Measurements from ENCODE around the gene ENPP5. TPM values are rescaled to one million over a fixed set of nuclear protein-coding genes. Genes with fewer than 3 reads are reported as not detected.

ENPP5 gene
- total and polyA plus RNA-seq, 8 donors = 1.0 to 6.4 (median 2.3) TPM; not detected in 1

GRCh38 chr6:46189726-46190125 is 18.9 kb upstream of the ENPP5 start:
- H3K27me3 ChIP-seq = no peaks in the 10 kb centered on the region
- intact Hi-C loops (cut with DNase I; ENCODE audit: low total_unique reads) = no loop called here
- no peaks in the 10 kb centered on the region for H3K9me3 ChIP-seq
- WGBS, 5 donors = 91 to 97% (median 96%) methylated on average over 4 of the region's 4 CpGs
- peaks cover 0 to 11% (median 2%) of the 10 kb centered on the region in 4 donors for H3K4me1 ChIP-seq
- DNase-seq = no peak
- TF ChIP-seq POLR2AphosphoS5 (IDR thresholded peaks at IDR 0.05) (no peak), POLR2A (IDR thresholded peaks at IDR 0.05) (no peak), EP300 (IDR thresholded peaks at IDR 0.05) (no peak)
- TF ChIP-seq, protein P1, sequence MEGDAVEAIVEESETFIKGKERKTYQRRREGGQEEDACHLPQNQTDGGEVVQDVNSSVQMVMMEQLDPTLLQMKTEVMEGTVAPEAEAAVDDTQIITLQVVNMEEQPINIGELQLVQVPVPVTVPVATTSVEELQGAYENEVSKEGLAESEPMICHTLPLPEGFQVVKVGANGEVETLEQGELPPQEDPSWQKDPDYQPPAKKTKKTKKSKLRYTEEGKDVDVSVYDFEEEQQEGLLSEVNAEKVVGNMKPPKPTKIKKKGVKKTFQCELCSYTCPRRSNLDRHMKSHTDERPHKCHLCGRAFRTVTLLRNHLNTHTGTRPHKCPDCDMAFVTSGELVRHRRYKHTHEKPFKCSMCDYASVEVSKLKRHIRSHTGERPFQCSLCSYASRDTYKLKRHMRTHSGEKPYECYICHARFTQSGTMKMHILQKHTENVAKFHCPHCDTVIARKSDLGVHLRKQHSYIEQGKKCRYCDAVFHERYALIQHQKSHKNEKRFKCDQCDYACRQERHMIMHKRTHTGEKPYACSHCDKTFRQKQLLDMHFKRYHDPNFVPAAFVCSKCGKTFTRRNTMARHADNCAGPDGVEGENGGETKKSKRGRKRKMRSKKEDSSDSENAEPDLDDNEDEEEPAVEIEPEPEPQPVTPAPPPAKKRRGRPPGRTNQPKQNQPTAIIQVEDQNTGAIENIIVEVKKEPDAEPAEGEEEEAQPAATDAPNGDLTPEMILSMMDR (IDR thresholded peaks at IDR 0.05) = no peak
- H3K4me3 ChIP-seq = no peak overlapping the region
- no peak overlapping the region for H3K27ac ChIP-seq
- H3K36me3 ChIP-seq = no peaks in the 10 kb centered on the region

DNA sequence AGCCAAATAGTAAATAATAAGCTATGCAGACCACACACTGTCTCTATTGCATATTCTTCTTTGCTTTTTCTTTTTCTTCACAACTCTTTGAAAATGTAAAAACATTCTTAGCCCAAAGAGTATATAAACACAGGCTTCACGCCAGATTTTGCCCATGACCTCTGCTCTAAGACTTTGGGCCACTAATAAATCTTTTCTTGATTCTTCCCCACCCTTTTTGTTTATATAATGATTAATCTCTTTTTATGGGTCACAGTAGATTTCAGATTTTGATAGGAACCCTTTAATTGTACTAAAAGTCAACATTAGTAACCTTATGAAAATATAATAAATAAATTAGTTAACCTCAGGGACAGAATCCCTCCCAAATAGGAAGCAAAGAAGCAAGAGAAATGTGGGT is 15.8 kb upstream of the ENPP5 start:
- intact Hi-C loops (cut with DNase I; ENCODE audit: low total_unique reads) = no loop called here
- H3K9me3 ChIP-seq = no peaks in the 10 kb centered on the region
- 24 to 49% (median 36%) methylated on average over 1 of the region's 1 CpG for WGBS, 5 donors
- H3K27ac ChIP-seq = no peak overlapping the region
- no peaks in the 10 kb centered on the region for H3K36me3 ChIP-seq
- no peaks in the 10 kb centered on the region for H3K27me3 ChIP-seq
- no peak overlapping the region for H3K4me3 ChIP-seq
- H3K4me1 ChIP-seq = peaks cover 0 to 11% (median 5%) of the 10 kb centered on the region in 4 donors
- no peak for TF ChIP-seq EP300 (IDR thresholded peaks at IDR 0.05)
- TF ChIP-seq, protein P1 (IDR thresholded peaks at IDR 0.05) = no peak
- TF ChIP-seq POLR2A (IDR thresholded peaks at IDR 0.05) = no peak
- TF ChIP-seq POLR2AphosphoS5 (IDR thresholded peaks at IDR 0.05) = no peak
- DNase-seq = no peak

GRCh38 chr6:46184114-46184513 is 13.3 kb upstream of the ENPP5 start:
- Histone ChIP-seq H3K27me3 (no peaks in the 10 kb centered on the region), H3K36me3 (no peaks in the 10 kb centered on the region), H3K4me3 (no peak overlapping the region), H3K4me1 (peaks cover 0 to 11% (median 5%) of the 10 kb centered on the region in 4 donors), H3K27ac (no peak overlapping the region), H3K9me3 (no peaks in the 10 kb centered on the region)
- DNase-seq = peak in 1 of 2 donors; percentile 54
- WGBS, 5 donors = 57 to 72% (median 66%) methylated on average over 4 of the region's 4 CpGs
- intact Hi-C loops (cut with DNase I; ENCODE audit: low total_unique reads) = no loop called here
- TF ChIP-seq POLR2A (IDR thresholded peaks at IDR 0.05) (no peak), POLR2AphosphoS5 (IDR thresholded peaks at IDR 0.05) (no peak), EP300 (IDR thresholded peaks at IDR 0.05) (no peak)
- TF ChIP-seq, protein P1 (IDR thresholded peaks at IDR 0.05) = no peak

- Histone ChIP-seq H3K27me3 (peaks cover 0 to under 1% (median 0%) of the 10 kb centered on the region in 3 donors), H3K27ac (no peak overlapping the region), H3K36me3 (no peaks in the 10 kb centered on the region), H3K4me3 (no peak overlapping the region), H3K4me1 (peaks cover 0 to 8% (median 7%) of the 10 kb centered on the region in 4 donors), H3K9me3 (no peaks in the 10 kb centered on the region)
- DNase-seq = no peak
- 77 to 82% (median 81%) methylated on average over 3 of the region's 3 CpGs for WGBS, 5 donors
- intact Hi-C loops (cut with DNase I; ENCODE audit: low total_unique reads) = no loop called here
- TF ChIP-seq POLR2AphosphoS5 (IDR thresholded peaks at IDR 0.05) (no peak), EP300 (IDR thresholded peaks at IDR 0.05) (no peak), POLR2A (IDR thresholded peaks at IDR 0.05) (no peak)
- TF ChIP-seq, protein P1 (IDR thresholded peaks at IDR 0.05) = no peak
Observed at GRCh38 chr6:46175976-46176375, 5.2 kb upstream of the ENPP5 start.
